HG03103 (cell line): ENCODE data around the gene SCNN1B.
"Not testable (repeated sequence)": the region's sequence is repeated elsewhere in the genome, so short reads cannot be mapped to it uniquely, and the experiment has no call there.

ENCODE experiments used
- ATAC-seq: cut with Tn5 transposase; IDR thresholded peaks from one replicate; pipeline ENCODE4 v1.9.1; 2021; ENCODE audit warnings: low read depth; ENCODE audit not compliant: unreplicated experiment

SCNN1B gene

DNA sequence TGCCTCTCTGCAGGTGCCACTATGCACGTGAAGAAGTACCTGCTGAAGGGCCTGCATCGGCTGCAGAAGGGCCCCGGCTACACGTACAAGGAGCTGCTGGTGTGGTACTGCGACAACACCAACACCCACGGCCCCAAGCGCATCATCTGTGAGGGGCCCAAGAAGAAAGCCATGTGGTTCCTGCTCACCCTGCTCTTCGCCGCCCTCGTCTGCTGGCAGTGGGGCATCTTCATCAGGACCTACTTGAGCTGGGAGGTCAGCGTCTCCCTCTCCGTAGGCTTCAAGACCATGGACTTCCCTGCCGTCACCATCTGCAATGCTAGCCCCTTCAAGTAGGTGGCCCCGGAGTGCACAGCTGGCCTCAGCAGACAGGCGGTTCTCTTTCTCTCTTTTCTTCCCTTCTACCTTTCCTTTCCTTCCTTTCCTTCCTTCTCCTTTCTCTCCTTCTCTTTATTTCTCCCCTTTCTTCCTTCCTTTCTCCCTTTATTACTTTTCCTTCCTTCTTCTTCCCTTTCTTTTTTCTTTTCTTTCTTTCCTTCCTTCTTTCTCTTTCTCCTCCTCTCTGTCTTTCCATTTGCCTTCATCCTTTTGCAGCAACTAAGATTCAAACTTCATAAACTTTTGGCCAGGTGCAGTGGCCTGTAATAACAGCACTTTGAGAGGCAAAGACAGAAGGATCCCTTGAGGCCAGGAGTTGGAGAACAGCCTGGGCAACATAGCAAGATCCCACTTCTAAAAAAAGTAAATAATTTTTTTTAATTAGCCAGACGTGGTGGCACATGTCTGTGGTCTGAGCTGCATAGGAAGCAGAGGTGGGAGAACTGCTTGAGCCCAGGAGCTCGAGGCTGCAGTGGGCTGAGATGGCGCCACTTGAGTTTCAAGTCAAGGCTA lies 46.7 kb downstream of the SCNN1B start:
- no peak for ATAC-seq

DNA sequence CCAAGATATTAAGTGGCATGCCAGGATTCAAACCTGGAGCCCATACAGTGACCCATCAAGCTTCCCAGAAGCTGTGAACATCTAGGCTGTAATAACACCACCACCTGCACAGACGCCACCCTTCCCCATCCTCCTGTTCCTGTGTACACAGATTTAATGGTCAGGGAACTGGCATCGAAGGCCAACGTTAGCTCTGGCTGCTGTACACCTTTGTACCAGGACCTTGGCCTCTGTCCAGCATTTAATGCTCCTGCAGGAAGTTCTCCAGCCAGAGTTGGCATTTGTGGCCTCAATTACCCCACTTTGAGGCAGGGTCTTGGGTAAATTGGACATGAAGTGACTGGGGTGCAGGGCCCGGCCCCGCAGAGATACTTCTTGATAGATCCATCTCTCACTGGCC lies 49.3 kb downstream of the SCNN1B start:
- ATAC-seq = no peak

- no peak for ATAC-seq
Observed at GRCh38 chr16:23353440-23353839, 51.3 kb downstream of the SCNN1B start.

GRCh38 chr16:23354246-23354645 lies 52.1 kb downstream of the SCNN1B start:
- ATAC-seq = no peak

DNA sequence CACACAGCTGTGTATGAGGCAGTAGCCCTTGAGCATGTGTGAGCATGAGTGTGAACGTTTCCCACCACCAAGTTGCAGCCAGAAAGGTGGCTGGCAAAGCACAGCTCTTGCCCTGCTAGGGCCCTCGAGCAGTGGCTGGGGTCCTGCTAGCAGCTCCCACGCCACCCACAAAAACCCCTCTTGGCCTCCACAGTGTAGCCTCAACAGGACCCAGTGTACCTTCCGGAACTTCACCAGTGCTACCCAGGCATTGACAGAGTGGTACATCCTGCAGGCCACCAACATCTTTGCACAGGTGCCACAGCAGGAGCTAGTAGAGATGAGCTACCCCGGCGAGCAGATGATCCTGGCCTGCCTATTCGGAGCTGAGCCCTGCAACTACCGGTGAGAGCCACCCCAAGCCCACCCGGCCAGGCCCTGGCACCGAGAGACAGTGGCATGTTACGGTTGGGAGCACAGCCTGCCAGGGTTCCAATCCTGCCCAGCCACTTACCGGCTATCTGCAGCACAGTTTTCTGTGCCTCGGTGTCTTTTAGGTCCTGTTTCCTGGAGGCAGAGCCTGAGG lies 53.1 kb downstream of the SCNN1B start:
- no peak for ATAC-seq

DNA sequence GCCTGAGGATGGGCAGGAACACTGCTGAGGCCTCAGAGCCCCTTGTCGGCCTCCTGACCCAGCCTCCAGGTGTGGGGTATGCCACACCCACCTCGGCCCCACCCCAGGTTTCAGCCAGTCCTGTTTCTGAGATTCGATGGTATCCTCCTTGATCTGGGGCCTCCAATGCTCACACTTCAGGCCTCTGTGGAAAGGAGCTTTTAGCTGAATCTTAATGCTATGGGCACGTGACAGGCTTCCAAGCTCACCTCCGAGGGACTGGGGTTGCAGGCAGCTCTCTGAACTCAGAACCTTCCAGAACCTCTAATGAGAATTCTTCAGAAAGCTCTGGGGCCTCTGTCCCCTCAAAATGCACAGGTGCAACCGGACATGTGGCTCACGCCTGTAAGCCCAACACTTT lies 54.8 kb downstream of the SCNN1B start:
- ATAC-seq = no peak

DNA sequence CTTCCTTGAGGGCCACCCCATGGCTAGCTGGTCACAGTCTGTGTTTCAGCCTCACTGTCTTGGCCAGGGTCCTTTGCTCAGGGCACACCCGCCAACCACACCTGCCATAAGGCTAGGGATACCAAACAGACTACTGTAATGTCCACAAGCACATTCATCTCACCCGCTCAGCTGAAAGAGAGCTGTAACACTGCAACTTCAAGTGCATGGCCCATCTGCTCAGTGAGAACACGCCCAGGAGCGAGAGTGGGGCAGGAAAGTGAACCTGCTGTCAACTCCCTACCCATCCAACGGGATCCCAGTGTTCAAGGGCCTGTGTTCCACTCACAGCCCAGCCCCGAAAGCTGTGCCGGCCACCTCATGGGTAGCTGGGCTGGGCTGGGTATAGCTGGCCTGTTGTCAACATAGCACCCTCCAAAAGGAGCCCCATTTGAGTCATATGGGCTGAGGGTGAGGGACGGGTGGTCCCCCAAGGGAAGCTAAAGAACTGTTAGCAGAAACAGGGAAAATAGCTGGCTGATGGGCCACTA lies 55.7 kb downstream of the SCNN1B start:
- ATAC-seq = no peak

DNA sequence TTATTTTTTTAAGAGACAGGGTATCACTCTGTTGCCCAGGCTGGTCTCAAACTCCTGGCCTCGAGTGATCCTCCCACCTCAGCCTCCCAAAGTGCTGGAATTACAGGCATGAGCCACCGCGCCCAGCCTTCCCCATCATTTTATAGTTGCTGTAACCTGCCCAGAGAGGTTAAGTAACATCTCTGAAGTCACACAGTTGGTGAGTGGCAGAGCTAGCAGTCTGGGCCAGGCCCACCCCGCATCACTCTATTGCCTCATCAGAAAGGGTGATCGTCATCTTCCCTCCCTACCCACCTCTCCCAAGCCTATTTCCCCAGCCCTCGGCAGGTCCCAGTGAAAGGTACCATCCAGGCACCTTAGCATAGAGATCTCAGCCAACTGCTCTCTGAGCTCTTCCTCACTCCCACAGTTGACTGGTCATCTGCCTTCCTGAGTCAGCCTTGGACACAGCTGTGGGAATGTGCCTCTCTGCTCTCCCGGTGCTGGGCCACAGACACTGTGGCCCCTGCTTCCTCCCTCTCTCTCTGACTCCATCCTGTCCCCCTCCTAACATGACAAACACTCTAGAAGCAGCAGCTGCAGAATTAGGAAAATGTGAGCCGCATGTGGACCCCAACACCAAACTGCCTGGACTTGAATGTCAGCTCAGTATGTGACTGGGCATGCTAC lies 57.1 kb downstream of the SCNN1B start:
- no peak for ATAC-seq

GRCh38 chr16:23362460-23363317 lies 60.6 kb downstream of the SCNN1B start:
- ATAC-seq = no peak

DNA sequence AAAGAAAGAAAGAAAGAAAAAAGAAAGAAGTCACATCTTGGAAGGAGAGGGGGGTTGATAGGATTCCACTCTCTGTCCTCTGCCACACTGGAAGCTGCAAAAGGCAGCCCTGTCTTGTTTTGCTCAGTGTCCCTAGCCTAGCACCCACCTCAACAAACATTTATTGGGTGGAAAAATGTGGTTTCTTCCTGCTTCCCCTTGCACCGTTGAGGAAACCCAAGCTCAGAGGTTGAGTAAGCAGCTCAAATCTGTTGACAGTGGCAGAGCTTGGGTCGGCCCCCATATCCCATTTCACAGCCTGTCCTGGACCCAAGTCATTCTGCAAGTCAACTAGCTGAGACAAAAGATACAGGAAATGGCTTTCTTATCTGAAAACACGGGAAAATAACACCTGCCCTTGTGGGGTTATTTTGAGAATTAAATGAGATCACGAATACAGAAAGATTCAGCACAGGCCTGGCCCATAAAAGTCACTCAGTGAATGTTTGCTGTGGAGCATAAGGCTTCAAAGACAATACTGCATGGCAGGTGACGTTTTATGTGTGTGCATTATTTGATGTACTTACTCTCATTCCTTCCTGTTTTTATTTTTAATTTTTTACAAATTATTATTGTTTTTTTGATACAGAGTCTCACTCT lies 63.6 kb downstream of the SCNN1B start:
- no peak for ATAC-seq

DNA sequence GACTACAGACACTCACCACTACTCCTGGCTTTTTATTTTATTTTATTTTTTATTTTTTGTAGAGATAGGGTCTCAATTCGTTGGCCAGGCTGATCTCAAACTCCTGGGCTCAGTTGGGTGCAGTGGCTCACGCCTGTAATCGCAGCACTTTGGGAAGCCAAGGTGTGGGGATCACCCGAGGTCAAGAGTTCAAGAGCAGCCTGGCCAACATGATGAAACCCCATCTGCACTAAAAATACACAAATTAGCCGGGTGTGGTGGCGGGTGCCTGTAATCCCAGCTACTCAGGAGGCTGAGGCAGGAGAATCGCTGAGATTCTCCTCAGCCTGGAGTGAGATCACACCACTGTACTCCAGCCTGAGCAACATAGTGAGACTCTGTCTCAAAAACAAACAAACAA lies 64.2 kb downstream of the SCNN1B start:
- ATAC-seq = not testable (repeated sequence)

DNA sequence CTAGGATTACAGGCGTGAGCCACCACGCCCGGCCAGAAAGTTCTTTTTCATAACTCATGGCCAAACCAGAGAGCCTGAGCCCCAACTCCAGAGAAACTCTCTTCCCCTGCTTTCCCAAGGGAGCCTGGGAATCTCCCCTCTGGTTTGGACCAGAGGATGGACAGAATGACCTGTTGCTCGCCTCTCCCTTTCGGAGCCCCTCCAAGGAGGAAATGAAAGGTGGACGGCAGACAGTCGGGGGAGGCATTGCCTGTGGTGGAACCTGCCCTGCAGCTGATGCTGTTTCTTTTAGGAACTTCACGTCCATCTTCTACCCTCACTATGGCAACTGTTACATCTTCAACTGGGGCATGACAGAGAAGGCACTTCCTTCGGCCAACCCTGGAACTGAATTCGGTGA lies 65.5 kb downstream of the SCNN1B start:
- no peak for ATAC-seq

- ATAC-seq = no peak
Observed at GRCh38 chr16:23367988-23368387, 65.9 kb downstream of the SCNN1B start.

DNA sequence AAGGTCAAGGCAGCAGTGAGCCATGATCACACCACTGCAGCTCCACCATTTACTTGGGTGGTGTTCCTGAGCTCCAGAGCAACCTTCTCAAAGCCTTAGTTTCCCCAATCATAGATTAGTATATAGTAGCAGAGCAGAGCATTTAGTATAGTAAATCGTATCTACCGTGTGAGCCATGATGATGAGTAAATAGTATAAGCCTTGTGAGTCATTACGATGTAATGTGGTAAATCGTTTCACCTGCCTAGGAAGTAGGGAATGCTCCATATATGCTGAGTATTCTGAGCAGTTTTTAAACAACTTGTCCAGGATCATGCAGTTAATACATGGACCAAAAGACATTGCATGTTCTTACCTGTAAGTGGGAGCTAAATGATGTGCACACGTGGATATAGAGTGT lies 66.4 kb downstream of the SCNN1B start:
- no peak for ATAC-seq

- ATAC-seq = no peak
Observed at GRCh38 chr16:23369416-23369815, 67.3 kb downstream of the SCNN1B start.

GRCh38 chr16:23371368-23371767 lies 69.3 kb downstream of the SCNN1B start:
- ATAC-seq = no peak

- no peak for ATAC-seq
Observed at GRCh38 chr16:23373436-23374219, 71.5 kb downstream of the SCNN1B start.

- no peak for ATAC-seq
Observed at GRCh38 chr16:23374721-23375510, 72.8 kb downstream of the SCNN1B start.
